ENCODE measurements around the gene DMD. TPM values are rescaled to one million over a fixed set of nuclear protein-coding genes. Genes with fewer than 3 reads are reported as not detected.

The DMD gene
- polyA plus RNA-seq, 1 donor from 2014 or later, result 21.6 TPM

DNA sequence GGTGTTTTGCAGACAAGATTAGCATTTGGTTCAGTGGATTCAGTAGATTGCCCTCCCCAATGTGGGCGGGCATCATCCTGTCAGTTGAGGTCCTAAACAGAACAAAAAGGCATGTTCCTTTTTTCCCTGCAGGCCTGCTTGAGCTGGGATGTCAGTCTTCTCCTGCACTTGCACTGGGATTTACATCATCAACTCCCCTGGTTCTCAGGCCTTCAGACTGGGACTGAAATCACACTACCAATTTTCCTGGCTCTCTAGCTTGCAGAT lies 1860.6 kb downstream of the DMD start:
- Histone ChIP-seq H3K36me3 (ENCODE audit: insufficient read depth, low read length) (no peaks in the 10 kb centered on the region), H3K79me2 (replicated peaks; ENCODE audit: insufficient read depth, low read length) (no peaks in the 10 kb centered on the region), H2AFZ (ENCODE audit: low read depth, low read length) (no peak overlapping the region), H3K9me3 (ENCODE audit: low read length) (no peaks in the 10 kb centered on the region), H3K27me3 (ENCODE audit: insufficient read depth, low read depth, low read length) (no peaks in the 10 kb centered on the region), H4K20me1 (ENCODE audit: insufficient read depth) (no peaks in the 10 kb centered on the region), H3K4me2 (ENCODE audit: low read length) (no peak overlapping the region), H3K4me3 (ENCODE audit: low read length) (no peak overlapping the region), H3F3A (ENCODE audit: insufficient read depth, low read length, poor library complexity, severe bottlenecking) (no peaks in the 10 kb centered on the region), H3K9ac (ENCODE audit: low read length) (no peak overlapping the region), H3K27ac (ENCODE audit: low read length) (no peak overlapping the region), H3K9me2 (ENCODE audit: insufficient read depth, low read length) (no peaks in the 10 kb centered on the region)
- TF ChIP-seq, protein P1, sequence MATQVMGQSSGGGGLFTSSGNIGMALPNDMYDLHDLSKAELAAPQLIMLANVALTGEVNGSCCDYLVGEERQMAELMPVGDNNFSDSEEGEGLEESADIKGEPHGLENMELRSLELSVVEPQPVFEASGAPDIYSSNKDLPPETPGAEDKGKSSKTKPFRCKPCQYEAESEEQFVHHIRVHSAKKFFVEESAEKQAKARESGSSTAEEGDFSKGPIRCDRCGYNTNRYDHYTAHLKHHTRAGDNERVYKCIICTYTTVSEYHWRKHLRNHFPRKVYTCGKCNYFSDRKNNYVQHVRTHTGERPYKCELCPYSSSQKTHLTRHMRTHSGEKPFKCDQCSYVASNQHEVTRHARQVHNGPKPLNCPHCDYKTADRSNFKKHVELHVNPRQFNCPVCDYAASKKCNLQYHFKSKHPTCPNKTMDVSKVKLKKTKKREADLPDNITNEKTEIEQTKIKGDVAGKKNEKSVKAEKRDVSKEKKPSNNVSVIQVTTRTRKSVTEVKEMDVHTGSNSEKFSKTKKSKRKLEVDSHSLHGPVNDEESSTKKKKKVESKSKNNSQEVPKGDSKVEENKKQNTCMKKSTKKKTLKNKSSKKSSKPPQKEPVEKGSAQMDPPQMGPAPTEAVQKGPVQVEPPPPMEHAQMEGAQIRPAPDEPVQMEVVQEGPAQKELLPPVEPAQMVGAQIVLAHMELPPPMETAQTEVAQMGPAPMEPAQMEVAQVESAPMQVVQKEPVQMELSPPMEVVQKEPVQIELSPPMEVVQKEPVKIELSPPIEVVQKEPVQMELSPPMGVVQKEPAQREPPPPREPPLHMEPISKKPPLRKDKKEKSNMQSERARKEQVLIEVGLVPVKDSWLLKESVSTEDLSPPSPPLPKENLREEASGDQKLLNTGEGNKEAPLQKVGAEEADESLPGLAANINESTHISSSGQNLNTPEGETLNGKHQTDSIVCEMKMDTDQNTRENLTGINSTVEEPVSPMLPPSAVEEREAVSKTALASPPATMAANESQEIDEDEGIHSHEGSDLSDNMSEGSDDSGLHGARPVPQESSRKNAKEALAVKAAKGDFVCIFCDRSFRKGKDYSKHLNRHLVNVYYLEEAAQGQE (IDR thresholded peaks at IDR 0.05; ENCODE audit: borderline replicate concordance), result no peak

GRCh38 chrX:31349515-31349914 lies 1861.8 kb downstream of the DMD start:
- Histone ChIP-seq H3K4me2 (ENCODE audit: low read length) (no peak overlapping the region), H3K27me3 (ENCODE audit: insufficient read depth, low read depth, low read length) (no peaks in the 10 kb centered on the region), H4K20me1 (ENCODE audit: insufficient read depth) (no peaks in the 10 kb centered on the region), H2AFZ (ENCODE audit: low read depth, low read length) (no peak overlapping the region), H3K4me3 (ENCODE audit: low read length) (no peak overlapping the region), H3K27ac (ENCODE audit: low read length) (no peak overlapping the region), H3K9ac (ENCODE audit: low read length) (no peak overlapping the region), H3F3A (ENCODE audit: insufficient read depth, low read length, poor library complexity, severe bottlenecking) (no peaks in the 10 kb centered on the region), H3K79me2 (replicated peaks; ENCODE audit: insufficient read depth, low read length) (no peaks in the 10 kb centered on the region), H3K9me2 (ENCODE audit: insufficient read depth, low read length) (no peaks in the 10 kb centered on the region), H3K36me3 (ENCODE audit: insufficient read depth, low read length) (no peaks in the 10 kb centered on the region), H3K9me3 (ENCODE audit: low read length) (no peaks in the 10 kb centered on the region)
- TF ChIP-seq, protein P2, sequence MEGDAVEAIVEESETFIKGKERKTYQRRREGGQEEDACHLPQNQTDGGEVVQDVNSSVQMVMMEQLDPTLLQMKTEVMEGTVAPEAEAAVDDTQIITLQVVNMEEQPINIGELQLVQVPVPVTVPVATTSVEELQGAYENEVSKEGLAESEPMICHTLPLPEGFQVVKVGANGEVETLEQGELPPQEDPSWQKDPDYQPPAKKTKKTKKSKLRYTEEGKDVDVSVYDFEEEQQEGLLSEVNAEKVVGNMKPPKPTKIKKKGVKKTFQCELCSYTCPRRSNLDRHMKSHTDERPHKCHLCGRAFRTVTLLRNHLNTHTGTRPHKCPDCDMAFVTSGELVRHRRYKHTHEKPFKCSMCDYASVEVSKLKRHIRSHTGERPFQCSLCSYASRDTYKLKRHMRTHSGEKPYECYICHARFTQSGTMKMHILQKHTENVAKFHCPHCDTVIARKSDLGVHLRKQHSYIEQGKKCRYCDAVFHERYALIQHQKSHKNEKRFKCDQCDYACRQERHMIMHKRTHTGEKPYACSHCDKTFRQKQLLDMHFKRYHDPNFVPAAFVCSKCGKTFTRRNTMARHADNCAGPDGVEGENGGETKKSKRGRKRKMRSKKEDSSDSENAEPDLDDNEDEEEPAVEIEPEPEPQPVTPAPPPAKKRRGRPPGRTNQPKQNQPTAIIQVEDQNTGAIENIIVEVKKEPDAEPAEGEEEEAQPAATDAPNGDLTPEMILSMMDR (IDR thresholded peaks at IDR 0.05; ENCODE audit: poor library complexity, severe bottlenecking), result no peak
- TF ChIP-seq SMC3 (conservative IDR thresholded peaks at IDR 0.05; ENCODE audit: poor library complexity) (no peak), EZH2 (IDR thresholded peaks at IDR 0.05; ENCODE audit: borderline replicate concordance, insufficient read depth, low read length, poor library complexity, severe bottlenecking) (no peak), EP300 (conservative IDR thresholded peaks at IDR 0.05; ENCODE audit: poor library complexity, severe bottlenecking) (no peak), POLR2AphosphoS5 (IDR thresholded peaks at IDR 0.05) (no peak), TAF1 (IDR thresholded peaks at IDR 0.05; ENCODE audit: low read depth) (no peak), RAD21 (conservative IDR thresholded peaks at IDR 0.05) (no peak), MXI1 (conservative IDR thresholded peaks at IDR 0.05; ENCODE audit: poor library complexity, severe bottlenecking) (no peak)
- TF ChIP-seq, protein P1 (IDR thresholded peaks at IDR 0.05; ENCODE audit: borderline replicate concordance), result no peak
